HG03095 (cell line): Measurements from ENCODE around the gene CDKN2D.
"Not testable (repeated sequence)": the region's sequence is repeated elsewhere in the genome, so short reads cannot be mapped to it uniquely, and the experiment has no call there.

Experiments
- ATAC-seq: cut with Tn5 transposase; IDR thresholded peaks from one replicate; pipeline ENCODE4 v1.9.1; 2021; ENCODE audit warnings: moderate library complexity; ENCODE audit not compliant: unreplicated experiment

The CDKN2D gene

DNA sequence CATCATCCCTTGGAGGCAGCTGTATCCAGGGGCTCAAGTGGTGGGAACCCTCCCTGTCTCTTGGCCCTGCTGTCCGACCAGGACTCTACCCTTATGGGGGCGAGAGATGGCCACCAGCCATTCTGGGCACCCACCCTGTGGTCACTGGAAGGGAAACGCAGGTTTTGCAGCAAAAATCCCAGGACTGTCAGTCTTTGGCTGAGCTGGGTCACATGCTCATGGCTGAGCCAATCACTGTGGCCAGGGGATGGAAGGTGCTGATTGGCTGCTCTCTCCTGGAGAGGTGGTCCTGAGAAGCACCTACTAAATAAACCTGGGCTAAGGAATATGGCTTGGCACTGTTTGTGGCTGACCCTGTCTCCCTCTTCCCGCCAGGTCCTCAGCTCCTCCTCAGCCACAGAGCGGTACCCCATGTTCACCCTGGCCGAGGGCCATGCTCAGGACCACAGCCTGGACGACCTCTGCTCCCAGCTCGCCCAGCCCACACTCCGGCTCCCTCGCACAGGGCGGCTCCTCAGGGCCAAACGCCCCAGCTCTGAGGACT, 16.2 kb downstream of the CDKN2D start:
- ATAC-seq, result no peak

DNA sequence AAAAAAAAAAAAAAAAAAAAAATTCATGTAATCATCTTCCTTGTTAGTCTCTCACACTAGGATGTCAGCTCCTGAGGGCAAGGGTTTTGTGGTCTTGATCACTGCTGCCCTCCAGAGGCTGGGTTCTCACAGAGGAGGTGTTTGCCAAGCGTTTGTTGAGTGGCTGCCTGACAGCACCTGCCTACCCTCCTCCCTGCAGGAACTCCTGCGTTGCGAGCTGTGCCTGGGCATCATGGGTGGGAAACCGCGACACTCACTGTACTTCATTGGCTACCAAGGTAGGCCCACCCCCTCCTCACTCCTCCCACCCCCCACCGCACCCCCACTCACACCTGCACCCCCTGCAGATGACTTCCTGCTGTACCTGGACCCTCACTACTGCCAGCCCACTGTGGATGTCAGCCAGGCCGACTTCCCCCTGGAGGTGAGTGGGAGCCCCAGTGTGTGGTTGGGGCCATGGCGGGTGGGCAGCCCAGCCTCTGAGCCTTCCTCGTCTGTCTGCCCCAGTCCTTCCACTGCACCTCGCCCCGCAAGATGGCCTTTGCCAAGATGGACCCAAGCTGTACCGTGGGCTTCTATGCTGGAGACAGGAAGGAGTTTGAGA, 17.0 kb downstream of the CDKN2D start:
- ATAC-seq, result no peak

DNA sequence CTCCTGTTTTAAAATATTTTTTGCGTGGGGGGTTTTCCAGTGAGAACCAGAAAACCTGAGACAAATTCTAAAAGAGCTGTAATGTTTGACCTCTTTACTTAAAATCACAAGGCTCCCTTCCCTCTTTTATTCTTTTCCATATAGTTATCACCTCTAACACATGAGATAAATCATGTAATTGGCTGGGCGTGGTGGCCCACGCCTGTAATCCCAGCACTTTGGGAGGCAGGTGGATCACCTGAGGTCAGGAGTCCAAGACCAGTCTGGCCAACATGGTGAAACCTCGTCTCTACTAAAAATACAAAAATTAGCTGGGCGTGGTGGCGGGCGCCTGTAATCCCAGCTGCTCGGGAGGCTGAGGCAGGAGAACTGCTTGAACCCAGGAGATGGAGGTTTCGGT, 17.8 kb downstream of the CDKN2D start:
- ATAC-seq, result not testable (repeated sequence)

DNA sequence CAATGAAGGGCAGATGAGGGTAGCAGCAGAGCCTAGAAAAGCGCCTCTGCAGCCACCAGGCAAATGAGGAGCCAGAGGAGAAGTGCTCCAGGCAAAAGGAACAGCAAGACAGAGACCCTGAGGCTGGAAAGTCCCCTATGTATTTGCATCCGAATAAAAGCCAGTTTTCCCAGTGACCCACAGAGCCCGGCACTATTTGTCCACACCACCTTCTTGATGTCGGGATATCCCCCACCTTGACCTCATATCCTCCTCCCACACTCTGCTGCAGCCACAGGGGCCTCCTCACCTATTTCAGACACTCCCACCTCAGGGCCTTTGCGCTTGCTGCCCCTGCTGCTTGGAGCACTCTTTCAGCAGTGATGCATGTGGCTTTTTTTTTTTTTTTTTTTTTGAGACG, 18.4 kb downstream of the CDKN2D start:
- ATAC-seq, result no peak

DNA sequence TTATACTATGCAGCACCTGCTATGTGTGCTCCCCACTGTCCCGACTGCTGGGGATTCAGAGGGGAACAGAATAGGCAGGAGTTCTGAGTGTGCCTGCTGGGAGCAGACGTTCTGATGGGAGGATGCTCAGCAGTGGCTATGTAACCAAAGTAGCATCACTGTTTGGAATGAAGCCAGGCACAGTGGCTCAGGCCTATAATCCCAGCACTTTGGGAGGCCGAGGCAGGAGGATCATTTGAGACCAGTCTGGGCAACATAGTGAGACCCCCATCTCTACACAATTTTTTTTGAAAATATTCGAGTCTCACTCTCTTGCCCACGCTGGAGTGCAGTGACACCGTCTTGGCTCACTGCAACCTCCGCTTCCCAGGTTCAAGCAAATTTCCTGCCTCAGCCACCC, 19.0 kb downstream of the CDKN2D start:
- no peak for ATAC-seq

DNA sequence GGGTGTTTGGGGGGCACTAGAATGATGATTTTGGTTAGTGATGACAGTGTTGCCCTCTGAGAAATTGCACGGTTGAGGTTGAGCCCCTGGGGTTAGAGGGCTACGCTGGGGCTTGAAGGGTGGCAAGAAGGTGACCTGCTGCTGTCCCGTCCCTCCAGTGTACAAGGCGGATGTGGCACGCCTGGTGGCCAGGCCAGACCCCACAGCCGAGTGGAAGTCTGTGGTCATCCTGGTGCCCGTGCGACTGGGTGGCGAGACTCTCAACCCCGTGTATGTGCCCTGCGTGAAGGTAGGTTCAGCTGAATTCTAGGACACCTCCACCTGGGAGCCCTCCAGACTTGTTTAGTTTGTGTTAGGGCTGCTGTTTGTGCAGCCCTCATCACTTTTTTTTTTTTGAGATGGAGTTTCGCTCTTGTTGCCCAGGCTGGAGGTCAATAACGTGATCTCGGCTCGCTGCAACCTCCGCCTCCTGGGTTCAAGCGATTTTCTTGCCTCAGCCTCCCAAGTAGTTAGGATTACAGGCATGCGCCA, 20.0 kb downstream of the CDKN2D start:
- ATAC-seq, result no peak

DNA sequence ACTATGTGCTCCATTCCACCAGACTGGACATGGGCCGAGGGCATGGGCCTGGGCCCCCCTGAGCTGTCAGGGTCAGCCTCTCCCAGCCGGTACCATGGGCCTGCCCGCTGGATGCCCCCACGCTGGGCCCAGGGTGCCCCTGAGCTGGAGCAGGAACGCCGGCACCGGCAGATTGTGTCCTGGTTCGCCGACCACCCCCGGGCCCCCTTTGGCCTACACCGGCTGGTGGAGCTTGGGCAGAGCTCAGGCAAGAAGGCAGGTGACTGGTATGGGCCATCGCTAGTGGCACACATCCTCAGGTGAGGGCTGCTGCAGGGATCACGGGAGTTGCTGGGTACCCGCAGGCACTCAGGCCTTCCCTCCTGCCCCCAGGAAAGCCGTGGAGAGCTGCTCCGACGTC, 22.0 kb downstream of the CDKN2D start:
- no peak for ATAC-seq

DNA sequence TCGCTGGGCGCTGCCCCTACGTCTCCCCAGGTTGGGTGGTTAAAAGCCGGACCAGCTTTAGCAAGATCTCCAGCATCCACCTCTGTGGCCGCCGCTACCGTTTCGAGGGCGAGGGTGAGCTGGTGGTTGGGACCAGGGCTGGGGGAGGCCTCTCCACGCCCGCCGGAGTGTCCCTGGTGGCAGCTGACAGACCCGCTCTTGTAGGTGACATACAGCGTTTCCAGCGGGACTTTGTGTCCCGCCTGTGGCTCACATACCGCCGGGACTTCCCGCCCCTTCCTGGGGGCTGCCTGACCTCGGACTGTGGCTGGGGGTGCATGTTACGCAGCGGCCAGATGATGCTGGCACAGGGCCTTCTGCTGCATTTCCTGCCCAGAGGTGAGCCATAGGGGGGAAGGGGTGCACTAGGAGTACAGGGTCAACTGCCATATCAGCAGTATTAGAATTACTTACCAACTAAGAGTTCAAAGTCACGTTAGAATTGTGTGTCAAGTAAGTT, 24.0 kb downstream of the CDKN2D start:
- ATAC-seq, result no peak

DNA sequence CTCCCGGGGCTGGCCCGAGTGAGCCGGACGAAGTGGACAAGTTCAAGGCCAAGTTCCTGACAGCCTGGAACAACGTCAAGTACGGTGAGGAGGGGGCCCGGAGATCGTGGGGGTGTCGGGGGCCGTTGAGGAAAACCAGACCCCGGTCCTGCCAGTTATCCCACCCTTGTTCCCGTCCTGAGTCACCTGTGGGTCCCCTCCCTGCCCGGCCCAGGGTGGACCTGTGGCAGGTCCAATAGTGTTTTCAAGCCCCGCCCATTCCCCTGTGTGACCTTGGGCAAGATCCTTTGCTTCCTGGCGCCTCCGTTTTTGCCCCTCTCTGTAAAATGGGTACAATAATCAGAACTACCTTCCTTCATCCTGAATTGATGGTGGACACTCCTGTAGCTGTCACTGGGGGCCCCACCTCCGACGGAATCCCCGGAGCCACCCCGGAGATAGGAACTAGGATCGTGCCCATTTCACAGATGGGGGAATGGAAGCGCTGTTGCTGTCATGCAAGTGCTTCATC, 24.5 kb downstream of the CDKN2D start:
- ATAC-seq, result no peak

DNA sequence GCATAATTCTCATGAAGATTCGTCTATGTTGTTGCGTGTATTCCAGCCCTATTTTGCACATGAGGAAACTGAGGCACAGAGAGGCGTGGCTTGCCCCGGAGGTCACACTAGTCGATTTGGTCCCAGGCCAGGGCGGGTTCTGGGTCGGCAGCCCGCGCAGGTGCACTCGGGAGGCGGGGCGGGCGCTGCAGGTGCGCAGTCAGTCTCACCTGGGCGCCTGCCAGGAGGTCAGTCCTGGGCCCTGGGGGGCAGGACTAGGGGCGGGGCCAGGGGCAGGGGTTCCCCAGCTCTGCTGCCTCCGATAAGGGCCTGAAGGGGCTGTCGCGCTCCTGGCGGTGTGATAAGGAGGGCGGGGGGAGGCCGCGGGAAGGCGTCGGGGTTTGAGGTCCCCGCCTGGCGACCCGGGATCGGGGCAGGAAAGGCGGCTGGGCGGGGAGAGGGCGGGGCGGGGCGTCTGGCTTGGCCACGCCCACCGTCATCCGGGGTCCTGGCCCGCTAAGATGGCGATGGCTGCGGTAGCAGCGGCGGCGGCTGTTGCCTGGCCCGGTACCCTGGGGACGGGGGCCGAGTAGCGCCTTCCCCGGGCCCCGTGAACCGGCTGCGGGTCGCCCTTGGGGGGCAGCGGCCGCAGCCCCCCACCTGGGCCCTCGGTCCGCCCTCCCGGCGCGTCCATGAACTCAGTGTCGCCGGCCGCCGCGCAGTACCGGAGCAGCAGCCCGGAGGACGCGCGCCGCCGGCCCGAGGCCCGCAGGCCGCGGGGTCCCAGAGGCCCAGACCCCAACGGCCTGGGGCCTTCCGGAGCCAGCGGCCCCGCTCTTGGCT, 25.1 kb downstream of the CDKN2D start, which contains the start of gene ATG4D:
Gene ATG4D (plus strand): TSS at position 485 of the 822 bp plus-strand sequence. CDS start 187 bp downstream, at position 672.
- ATAC-seq, result peak; percentile 61

DNA sequence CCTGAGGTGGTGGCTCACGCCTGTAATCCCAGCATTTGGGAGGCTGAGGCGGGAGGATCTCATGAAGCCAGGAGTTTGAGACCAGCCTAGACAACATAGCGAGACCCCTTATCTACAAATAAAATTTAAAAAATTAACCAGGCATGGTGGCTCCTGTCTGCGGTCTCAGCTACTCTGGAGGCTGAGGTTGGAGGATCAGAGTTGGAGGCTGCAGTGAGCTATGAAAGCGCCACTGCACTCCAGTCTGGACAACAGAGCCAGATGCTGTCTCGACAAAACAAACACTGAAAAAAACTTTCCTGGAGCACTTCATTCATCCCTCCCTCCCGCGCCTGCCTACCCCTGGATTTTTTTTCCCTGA, 25.7 kb downstream of the CDKN2D start:
- ATAC-seq, result no peak

DNA sequence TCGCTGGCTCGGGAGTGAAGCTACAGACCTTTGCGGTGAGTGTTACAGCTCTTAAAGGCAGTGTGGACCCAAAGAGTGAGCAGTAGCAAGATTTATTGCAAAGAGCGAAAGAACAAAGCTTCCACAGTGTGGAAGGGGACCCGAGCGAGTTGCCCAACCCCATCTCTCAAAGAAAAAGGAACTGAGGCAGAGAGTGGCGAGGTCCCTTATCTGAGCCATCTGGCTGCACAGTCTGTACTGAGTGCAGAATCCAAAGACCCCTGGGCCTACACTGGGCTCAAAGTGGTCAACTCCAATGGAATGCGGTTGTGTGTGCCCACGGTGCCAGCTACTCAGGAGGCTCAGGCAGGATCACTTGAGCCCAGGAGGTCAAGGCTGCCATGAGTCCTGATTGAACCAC, 29.8 kb downstream of the CDKN2D start:
- ATAC-seq, result not testable (repeated sequence)

DNA sequence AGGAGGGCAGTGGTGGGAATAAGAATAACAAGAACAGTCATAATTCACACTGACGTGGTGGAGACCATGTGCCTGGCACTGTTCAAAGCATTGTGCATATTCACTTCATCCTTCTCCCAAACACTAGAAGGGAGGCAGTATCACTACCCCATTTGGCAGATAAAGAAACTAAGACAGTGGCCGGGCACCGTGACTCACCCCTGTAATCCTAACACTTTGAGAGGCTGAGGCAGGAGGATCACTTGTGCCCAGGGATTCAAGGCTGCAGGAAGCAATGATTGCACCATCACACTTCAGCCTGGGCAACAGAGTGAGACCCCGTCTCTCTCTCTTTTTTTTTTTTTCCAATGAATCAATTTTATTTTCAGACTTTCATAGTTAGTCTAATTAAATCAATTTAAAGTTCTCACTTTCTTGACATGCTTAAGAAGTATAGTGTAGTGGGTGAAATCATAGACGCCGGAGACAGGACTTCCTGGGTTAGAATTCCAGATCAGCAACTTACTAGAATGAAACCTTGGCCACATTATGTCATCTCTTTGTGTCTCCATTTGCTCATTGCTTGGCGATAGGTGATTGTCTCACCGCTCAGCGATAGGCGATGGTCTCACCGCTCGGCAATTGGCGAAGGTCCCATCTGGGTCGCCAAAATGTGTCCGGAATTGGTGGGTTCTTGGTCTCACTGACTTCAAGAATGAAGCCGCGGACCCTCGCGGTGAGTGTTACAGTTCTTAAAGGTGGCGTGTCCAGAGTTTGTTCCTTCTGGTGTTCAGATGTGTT, 30.4 kb downstream of the CDKN2D start:
- no peak for ATAC-seq

DNA sequence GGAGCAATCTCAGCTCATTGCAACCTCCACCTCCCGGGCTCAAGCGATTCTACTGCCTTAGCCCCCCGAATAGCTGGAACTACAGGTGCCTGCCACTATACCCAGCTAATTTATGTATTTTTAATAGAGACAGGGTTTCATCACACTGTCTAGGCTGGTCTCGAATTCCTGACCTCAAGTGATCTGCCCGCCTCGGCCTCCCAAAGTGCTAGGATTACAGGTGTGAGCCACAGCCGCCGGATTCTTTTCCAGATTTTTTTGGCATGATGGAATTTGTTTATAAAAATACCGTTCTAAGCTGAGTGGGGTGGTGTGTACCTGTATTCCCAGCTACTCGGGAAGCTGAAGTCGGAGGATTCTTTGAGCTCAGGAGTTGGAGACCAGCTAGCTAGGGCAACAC, 31.1 kb downstream of the CDKN2D start:
- ATAC-seq, result no peak

DNA sequence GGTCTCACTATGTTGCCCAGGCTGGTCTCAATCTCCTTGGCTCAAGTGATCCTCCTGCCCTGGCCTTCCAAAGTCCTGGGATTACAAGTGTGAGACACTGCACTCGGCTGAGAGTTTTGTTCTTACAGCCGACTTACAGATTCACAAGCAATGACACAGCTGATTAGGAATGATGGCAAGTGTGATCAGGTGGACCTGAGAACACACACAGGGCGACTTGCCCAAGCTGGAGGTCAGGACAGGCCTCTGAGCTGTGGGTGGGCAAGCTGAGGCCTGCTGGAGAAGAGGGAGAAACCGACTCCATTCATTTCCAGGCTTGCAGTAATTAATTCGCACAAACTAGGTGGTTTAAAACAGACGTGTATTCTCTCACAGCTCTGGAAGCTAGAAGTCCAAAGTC, 33.2 kb downstream of the CDKN2D start:
- no peak for ATAC-seq

DNA sequence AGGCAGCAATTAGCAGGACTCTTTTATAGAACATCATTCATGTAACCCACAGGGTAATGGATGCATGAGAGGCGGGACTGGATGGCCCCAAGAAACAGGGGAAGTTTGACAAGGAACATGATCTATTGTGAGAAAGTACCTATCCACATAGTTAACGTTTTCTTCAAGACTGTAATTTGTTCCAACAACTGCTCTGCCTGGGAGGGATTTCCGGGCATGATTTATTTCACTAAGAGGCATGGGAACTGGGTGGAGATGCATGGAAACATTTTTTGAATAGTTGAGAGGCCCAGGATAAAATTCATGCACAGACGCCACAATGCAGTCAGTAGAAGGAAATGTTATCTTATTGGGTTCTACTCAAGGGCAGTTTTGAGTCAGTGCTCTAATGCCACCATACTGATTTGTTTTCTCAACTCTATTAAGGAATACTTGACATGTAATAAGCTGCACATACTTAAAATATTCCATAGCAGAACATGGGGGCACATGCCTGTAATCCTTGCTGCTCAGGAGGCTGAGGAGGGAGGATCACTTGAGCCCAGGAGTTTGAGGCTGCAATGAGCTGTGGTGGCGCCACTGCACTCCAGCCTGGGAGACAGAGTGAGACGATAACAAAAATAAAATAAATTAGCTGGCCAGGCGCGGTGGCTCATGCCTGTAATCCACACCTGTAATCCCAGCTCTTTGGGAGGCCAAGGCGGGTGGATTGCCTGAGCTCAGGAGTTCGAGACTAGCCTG, 35.0 kb downstream of the CDKN2D start:
- ATAC-seq, result no peak

DNA sequence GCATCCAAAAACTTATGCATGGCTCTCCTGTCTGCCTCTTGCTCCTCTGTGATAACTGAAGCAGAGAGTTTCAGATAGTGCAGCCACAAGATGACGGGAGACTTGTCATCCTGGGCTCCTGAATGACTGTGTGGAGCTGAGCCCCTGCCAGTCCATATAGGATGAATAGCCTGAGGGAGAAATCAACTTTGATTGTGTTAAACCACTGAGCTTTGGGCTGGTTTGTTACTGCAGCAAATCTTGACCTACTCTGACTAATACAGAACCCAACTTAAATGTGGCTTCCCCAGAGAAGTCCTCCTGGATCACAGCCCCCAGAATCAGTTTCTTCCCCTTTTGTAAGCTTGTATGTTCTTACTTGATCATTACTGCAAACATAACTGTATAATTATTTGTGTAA, 36.3 kb downstream of the CDKN2D start:
- ATAC-seq, result no peak

DNA sequence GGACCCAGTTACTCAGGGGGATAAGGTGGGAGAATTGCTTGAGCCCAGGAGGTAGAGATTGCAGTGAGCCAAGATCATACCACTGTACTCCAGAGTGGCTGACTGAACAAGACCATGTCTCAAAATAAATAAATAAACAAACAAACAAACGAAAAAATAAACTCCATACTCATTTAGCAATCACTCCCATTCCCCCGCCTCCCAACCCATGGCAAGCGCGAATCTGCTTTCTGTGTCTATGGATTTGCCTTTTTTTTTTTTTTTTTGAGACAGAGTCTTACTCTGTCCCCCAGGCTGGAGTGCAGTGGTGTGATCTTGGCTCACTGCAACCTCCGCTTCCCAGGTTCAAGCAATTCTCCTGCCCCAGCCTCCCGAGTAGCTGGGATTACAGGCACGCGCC, 41.9 kb downstream of the CDKN2D start:
- not testable (repeated sequence) for ATAC-seq

DNA sequence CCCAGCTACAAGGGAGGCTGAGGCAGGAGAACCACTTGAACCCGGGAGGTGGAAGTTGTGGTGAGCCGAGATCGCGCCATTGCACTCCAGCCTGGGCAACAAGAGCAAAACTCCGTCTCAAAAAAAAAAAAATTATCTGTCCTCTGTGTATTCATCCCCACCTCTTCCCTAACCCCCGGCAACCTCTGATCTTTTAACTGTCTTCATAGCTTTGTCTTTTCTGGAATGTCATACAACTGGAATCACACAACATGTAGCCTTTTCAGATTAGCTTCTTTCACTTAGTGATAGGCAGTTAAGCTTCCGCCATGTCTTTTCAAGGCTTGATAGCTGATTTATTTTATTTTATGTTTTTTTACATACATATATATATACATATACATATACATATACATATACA, 43.1 kb downstream of the CDKN2D start:
- ATAC-seq, result no peak

DNA sequence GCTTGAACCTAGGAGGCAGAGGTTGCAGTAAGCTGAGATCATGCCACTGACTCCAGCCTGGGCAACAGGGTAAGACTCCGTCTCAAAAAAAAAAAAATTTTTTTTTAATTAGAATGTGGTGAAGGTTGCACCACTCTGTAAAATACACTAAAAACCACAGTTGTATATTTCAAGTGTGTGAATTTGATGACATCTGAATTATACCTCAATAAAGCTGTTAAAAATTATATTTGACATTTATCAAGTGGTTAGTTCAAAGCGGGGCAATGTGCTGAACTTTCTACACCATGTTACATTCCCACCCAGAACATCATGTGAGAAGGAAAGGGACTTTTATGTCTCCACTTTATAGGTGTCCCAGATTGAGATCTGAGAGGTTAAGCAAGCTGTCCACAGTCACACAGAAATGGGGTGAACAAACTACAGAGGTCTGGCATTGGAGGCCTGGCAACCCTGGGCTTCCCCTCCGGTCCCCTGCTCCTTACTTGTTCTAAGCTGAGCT, 45.6 kb downstream of the CDKN2D start:
- ATAC-seq, result no peak
